ENCODE data around the gene SLC28A3. TPM values are rescaled to one million over a fixed set of nuclear protein-coding genes. Genes with fewer than 3 reads are reported as not detected.

SLC28A3 gene
- total RNA-seq, 1 experiment from 2014 or later: not detected

DNA sequence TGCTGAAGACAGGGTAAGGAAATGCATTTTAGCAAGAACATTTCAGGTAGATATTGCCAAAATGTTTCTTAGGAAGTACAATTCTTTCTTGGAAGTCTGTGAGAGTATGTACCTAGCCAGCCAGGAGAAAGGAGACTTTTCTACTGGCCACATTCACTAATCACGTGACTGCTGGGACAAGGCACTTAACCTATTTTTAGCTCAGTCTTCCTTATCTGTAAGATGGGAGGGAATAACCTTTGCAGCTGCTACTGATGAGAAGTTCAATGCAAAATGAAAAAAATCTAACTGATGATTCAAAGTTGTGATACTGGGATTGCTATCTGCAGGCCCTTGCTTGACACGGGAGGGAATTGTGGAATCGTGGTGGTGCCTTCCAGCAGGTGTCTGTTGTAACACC is 42.6 kb upstream of the SLC28A3 start:
- CTCF ChIA-PET: no interaction called here
- DNase-seq (no peak), ATAC-seq (no peak)
- Histone ChIP-seq H3F3A (ENCODE audit: low read length, unreplicated experiment) (no peaks in the 10 kb centered on the region), H3K79me2 (ENCODE audit: low read length) (no peaks in the 10 kb centered on the region), H3K9me2 (replicated peaks; ENCODE audit: low read length) (no peaks in the 10 kb centered on the region), H3K4me1 (ENCODE audit: insufficient read depth, low read length) (no peaks in the 10 kb centered on the region), H3K27me3 (ENCODE audit: low read length) (no peaks in the 10 kb centered on the region), H2AFZ (ENCODE audit: low read length) (no peak overlapping the region), H3K36me3 (ENCODE audit: low read depth, low read length) (no peaks in the 10 kb centered on the region), H3K4me2 (ENCODE audit: low read length) (no peak overlapping the region), H3K9me3 (ENCODE audit: low read length) (no peaks in the 10 kb centered on the region), H3K9ac (ENCODE audit: low read length) (no peak overlapping the region), H3K27ac (ENCODE audit: low read length) (no peak overlapping the region), H4K20me1 (ENCODE audit: low read length) (no peaks in the 10 kb centered on the region), H3K4me3 (ENCODE audit: low read length) (no peak overlapping the region)
- BruUV-seq (replicated peaks): no TSS peak
- no peak for TF ChIP-seq EZH2 (IDR thresholded peaks at IDR 0.05; ENCODE audit: low read length, unreplicated experiment)
- TF ChIP-seq, protein P1, sequence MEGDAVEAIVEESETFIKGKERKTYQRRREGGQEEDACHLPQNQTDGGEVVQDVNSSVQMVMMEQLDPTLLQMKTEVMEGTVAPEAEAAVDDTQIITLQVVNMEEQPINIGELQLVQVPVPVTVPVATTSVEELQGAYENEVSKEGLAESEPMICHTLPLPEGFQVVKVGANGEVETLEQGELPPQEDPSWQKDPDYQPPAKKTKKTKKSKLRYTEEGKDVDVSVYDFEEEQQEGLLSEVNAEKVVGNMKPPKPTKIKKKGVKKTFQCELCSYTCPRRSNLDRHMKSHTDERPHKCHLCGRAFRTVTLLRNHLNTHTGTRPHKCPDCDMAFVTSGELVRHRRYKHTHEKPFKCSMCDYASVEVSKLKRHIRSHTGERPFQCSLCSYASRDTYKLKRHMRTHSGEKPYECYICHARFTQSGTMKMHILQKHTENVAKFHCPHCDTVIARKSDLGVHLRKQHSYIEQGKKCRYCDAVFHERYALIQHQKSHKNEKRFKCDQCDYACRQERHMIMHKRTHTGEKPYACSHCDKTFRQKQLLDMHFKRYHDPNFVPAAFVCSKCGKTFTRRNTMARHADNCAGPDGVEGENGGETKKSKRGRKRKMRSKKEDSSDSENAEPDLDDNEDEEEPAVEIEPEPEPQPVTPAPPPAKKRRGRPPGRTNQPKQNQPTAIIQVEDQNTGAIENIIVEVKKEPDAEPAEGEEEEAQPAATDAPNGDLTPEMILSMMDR (conservative IDR thresholded peaks at IDR 0.05; ENCODE audit: low read depth, low read length): no peak
- TF ChIP-seq EZH2phosphoT487 (IDR thresholded peaks at IDR 0.05; ENCODE audit: borderline replicate concordance, low read length): no peak
- intact Hi-C loops (cut with micrococcal nuclease): no loop called here
- POLR2A ChIA-PET (ENCODE audit: unreplicated experiment): no interaction called here

DNA sequence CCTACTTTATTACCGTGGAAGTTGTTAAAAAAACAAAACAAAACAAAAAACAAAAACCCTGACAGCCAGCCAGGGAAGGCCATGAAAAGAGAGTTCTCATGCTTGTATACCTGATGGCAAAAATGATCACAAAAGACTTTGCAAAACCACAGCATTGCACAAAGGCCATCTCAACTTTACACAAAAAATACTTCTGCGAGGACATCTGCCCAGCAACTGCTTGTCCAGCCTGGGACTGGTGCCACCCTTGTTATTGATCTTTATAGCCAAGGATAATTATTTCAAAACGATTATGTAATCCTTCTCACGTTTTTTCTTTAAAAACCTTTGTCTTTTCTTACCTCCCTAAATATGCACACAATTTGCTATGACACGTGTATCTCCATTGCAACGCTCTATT is 42.2 kb upstream of the SLC28A3 start:
- CTCF ChIA-PET: no interaction called here
- no peaks in the 10 kb centered on the region for H3K36me3 ChIP-seq (ENCODE audit: low read depth, low read length)
- no peaks in the 10 kb centered on the region for H3F3A ChIP-seq (ENCODE audit: low read length, unreplicated experiment)
- H3K4me1 ChIP-seq (ENCODE audit: insufficient read depth, low read length): no peaks in the 10 kb centered on the region
- H4K20me1 ChIP-seq (ENCODE audit: low read length): no peaks in the 10 kb centered on the region
- H3K9me2 ChIP-seq (replicated peaks; ENCODE audit: low read length): no peaks in the 10 kb centered on the region
- no peak overlapping the region for H3K27ac ChIP-seq (ENCODE audit: low read length)
- intact Hi-C loops (cut with micrococcal nuclease): no loop called here
- no peaks in the 10 kb centered on the region for H3K9me3 ChIP-seq (ENCODE audit: low read length)
- no peak overlapping the region for H3K9ac ChIP-seq (ENCODE audit: low read length)
- TF ChIP-seq, protein P1 (conservative IDR thresholded peaks at IDR 0.05; ENCODE audit: low read depth, low read length): no peak
- TF ChIP-seq EZH2phosphoT487 (IDR thresholded peaks at IDR 0.05; ENCODE audit: borderline replicate concordance, low read length) (no peak), EZH2 (IDR thresholded peaks at IDR 0.05; ENCODE audit: low read length, unreplicated experiment) (no peak)
- DNase-seq (no peak), ATAC-seq (no peak)
- POLR2A ChIA-PET (ENCODE audit: unreplicated experiment): no interaction called here
- H3K79me2 ChIP-seq (ENCODE audit: low read length): no peaks in the 10 kb centered on the region
- BruUV-seq (replicated peaks): no TSS peak
- no peak overlapping the region for H3K4me2 ChIP-seq (ENCODE audit: low read length)
- H2AFZ ChIP-seq (ENCODE audit: low read length): no peak overlapping the region
- no peaks in the 10 kb centered on the region for H3K27me3 ChIP-seq (ENCODE audit: low read length)
- H3K4me3 ChIP-seq (ENCODE audit: low read length): no peak overlapping the region

DNA sequence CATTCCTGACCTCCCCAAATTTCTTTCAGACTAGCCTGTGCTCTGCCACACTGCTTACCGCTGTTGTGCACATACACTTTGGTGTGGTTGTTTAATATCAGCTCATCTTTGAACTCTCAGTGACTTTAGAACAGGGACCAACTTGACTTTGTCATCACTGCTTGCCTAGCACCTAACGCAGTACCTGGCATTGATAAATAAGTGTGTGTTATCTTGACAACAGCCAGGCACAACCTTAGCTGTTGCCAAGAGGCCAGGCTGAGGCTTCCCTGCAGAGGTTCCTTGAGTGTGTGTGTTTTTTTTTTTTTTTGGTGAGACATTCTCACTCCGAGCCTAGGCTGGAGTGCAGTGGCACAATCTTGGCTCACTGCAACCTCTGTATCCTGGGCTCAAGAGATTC is 41.0 kb upstream of the SLC28A3 start:
- no peak overlapping the region for H2AFZ ChIP-seq (ENCODE audit: low read length)
- H3K4me3 ChIP-seq (ENCODE audit: low read length): no peak overlapping the region
- no peaks in the 10 kb centered on the region for H3K4me1 ChIP-seq (ENCODE audit: insufficient read depth, low read length)
- H3K4me2 ChIP-seq (ENCODE audit: low read length): no peak overlapping the region
- POLR2A ChIA-PET (ENCODE audit: unreplicated experiment): no interaction called here
- DNase-seq (no peak), ATAC-seq (no peak)
- H3K9ac ChIP-seq (ENCODE audit: low read length): no peak overlapping the region
- no peaks in the 10 kb centered on the region for H3K36me3 ChIP-seq (ENCODE audit: low read depth, low read length)
- H3K79me2 ChIP-seq (ENCODE audit: low read length): no peaks in the 10 kb centered on the region
- CTCF ChIA-PET: no interaction called here
- no TSS peak for BruUV-seq (replicated peaks)
- no peaks in the 10 kb centered on the region for H3K27me3 ChIP-seq (ENCODE audit: low read length)
- H3K9me3 ChIP-seq (ENCODE audit: low read length): no peaks in the 10 kb centered on the region
- TF ChIP-seq EZH2 (IDR thresholded peaks at IDR 0.05; ENCODE audit: low read length, unreplicated experiment) (no peak), EZH2phosphoT487 (IDR thresholded peaks at IDR 0.05; ENCODE audit: borderline replicate concordance, low read length) (no peak)
- TF ChIP-seq, protein P1 (conservative IDR thresholded peaks at IDR 0.05; ENCODE audit: low read depth, low read length): no peak
- H3F3A ChIP-seq (ENCODE audit: low read length, unreplicated experiment): no peaks in the 10 kb centered on the region
- H4K20me1 ChIP-seq (ENCODE audit: low read length): no peaks in the 10 kb centered on the region
- H3K27ac ChIP-seq (ENCODE audit: low read length): no peak overlapping the region
- no peaks in the 10 kb centered on the region for H3K9me2 ChIP-seq (replicated peaks; ENCODE audit: low read length)
- intact Hi-C loops (cut with micrococcal nuclease): no loop called here
